Stimulated activated naive CD4-positive, alpha-beta T cell (primary cell): ENCODE data around the gene PSENEN.
"Not testable (repeated sequence)": the region's sequence is repeated elsewhere in the genome, so short reads cannot be mapped to it uniquely, and the experiment has no call there.

Experiments used
- DNase-seq, 6 experiments: peaks; one replicate each; lab custom pipeline; 2025; lab: John Stamatoyannopoulos, UW

The PSENEN gene

GRCh38 chr19:35789195-35789977, 43.9 kb downstream of the PSENEN start:
- DNase-seq: no peak

DNA sequence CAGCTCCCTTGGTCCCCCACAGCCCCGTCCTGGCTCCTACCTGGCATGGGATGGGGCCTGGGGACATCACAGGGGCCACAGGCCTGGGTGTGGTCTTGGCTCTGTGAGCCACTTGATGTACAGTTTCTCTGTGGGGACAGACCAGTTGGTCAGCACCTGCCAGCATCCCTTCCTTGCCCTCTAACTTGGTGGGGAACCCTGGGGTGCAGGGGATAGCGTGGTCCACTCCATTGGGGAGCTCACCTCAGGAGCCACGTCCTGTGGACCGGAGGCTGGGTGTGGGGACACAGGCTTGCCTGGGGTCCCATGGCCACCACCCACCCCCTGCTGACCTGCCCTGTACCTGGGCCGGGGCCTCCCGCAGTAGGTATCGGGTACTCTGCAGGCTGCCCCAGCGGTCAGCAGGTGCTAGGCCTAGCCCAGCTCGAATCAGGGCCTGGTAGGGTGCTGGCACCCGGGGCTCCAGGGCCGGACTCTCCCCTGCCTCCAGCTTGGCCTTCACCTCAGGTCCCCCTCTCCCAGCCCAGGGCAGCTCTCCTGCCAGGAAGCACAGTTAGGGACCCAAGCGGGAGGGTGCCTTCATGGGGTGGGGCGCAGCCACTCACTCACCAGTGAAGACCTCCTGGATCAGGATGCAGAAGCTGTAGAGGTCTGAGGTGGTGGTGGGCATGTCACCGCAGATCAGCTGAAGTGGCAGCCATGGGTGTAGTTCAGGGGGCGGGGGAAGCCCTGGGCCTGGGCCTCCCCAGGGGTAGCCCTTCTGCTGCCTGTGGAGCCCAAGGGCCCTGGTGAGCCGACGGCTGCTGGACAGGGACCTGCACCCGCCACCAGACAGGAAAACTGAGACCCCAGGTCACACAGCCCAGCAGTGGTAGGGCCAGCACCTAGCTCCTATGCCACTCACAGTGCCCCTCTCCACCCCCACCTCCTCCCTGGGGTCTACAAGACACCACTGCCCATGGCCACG, 44.8 kb downstream of the PSENEN start:
- no peak for DNase-seq

- peak in 1 of 6 experiments; percentile 3 for DNase-seq
Measured at GRCh38 chr19:35790981-35791813, 45.7 kb downstream of the PSENEN start.

- DNase-seq: no peak
Measured at GRCh38 chr19:35791814-35792279, 46.4 kb downstream of the PSENEN start.

GRCh38 chr19:35792312-35792711, 46.9 kb downstream of the PSENEN start:
- DNase-seq: no peak

GRCh38 chr19:35792888-35793287, 47.4 kb downstream of the PSENEN start:
- no peak for DNase-seq

- no peak for DNase-seq
Measured at GRCh38 chr19:35793381-35794165, 48.1 kb downstream of the PSENEN start.

DNA sequence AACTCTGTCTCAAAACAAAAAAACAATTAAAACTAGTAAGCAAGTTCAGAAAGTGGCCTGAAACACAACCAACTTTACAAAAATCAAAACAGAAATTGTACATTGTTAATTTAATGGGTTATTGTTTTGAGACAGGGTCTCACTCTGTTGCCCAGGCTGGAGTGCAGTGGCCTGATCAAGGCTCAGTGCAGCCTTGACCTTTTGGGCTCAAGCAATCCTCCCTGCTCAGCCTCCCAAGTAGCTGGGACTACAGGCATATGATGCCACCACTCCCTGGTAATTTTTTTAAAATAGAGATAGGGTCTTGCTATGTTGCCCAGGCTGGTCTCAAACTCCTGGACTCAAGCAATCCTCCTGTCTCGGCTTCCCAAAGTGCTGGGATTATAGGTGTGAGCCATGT, 50.1 kb downstream of the PSENEN start:
- not testable (repeated sequence) for DNase-seq
